ENCODE results near the gene MAN2A2.
"Not testable (repeated sequence)": the region's sequence is repeated elsewhere in the genome, so short reads cannot be mapped to it uniquely, and the experiment has no call there.

Gene MAN2A2

DNA sequence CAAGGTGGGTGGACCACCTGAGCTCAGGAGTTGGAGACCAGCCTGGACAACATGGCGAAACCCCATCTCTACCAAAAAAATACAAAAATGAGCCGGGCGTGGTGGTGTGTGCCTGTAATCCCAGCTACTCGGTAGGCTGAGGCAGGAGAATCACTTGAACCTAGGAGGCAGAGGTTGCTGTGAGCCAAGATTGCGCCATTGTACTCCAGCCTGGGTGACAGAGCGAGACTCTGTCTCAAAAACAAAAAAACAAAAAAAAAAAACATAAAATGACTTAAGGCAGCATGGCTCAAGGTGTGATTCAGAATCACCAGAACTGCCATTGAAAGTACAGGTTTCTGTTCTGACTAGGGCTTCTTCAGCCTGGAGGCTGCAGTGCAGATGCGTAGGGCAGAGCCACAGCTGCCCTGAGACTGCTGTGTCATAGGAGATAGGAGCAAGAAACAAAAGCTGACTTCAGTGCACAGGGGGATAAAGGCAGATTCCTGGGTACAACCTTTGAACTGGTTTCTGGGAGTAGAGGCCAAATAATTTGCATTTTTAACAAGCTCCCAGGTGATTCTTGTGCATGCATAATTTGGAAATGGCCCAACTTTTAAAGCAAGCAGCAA lies 19.7 kb downstream of the MAN2A2 start:
- FAIRE-seq = not testable (repeated sequence)

DNA sequence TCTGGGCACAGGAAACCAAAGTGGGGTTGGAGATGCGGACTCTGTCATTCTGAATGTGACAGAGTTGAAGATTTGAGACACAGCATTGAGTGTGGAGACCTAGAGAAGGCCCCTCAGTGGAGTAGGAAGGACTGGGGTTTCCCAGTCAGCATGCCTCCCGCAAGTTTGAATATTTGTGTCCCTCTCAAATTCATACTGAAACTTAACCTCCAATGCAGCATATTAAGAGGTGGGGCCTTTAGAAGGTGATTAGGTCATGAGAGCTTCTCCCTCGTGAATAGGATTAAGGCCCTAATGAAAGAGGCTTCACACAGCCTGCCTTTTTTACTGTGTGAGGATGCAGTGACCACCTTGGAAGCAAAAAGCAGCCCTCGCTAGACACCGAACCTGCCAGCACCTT lies 21.3 kb downstream of the MAN2A2 start:
- FAIRE-seq = no peak

DNA sequence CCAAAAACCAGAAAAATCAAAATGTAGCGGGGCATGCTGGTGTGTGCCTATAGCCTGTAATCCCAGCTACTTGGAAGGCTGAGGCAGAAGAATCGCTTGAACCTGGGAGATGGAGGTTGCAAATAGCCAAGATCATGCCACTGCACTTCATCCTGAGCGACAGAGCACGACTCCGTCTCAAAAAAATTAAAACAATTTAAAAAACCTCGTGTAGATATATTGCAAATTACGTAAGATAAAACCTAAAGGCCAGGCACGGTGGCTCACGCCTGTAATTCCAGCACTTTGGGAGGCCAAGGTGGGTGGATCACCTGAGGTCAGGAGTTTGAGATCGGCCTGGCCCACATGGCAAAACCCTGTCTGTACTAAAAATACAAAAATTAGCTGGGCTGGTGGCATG lies 23.7 kb downstream of the MAN2A2 start:
- not testable (repeated sequence) for FAIRE-seq

DNA sequence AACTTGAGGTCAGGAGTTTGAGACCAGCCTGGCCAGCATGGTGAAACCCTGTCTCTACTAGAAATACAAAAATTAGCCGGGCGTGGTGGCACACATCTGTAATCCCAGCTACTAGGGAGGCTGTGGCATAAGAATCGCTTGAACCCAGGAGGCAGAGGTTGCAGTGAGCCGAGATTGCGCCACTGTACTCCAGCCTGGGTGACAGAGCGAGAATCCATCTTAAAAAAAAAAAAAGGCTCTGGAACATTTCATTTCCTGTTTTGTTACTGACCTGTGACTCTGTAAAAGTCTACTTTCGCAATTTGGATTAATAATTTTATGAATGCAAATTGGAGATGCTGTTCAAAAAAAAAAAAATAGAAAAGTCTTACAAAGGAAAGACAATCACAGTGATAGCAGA lies 25.0 kb downstream of the MAN2A2 start:
- FAIRE-seq = not testable (repeated sequence)

DNA sequence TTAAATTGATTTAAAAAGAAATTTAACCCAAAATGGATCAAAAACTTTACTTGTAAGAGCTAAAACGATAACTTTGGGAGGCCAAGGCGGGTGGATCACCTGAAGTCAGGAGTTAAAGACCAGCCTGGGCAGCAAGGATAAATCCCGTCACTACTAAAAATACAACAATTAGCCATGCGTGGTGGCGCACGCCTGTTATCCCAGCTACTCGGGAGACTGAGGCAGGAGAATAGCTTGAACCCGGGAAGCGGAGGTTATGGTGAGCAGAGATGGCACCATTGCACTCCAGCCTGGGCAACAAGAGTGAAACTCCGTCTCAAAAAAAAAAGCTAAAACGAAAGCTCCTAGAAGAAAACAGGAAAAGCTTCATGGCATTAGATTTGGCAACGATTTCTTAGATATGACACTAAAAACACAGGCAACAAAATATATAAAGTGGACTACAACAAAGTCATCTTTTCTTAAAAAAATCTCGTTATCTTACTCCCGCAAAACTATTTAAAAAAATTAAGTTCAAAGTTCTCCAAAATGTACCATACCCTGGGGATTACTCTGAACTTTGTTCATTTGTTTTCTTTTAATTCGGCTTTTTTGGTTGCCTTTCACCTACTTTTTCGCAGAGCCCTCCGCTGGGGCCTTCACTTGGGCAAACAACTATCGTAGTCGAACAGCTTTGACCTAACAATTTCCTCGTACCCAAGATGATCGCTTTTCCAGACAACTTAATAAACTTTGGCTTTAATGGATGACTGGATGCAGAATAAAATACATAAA lies 26.3 kb downstream of the MAN2A2 start:
- no peak for FAIRE-seq

DNA sequence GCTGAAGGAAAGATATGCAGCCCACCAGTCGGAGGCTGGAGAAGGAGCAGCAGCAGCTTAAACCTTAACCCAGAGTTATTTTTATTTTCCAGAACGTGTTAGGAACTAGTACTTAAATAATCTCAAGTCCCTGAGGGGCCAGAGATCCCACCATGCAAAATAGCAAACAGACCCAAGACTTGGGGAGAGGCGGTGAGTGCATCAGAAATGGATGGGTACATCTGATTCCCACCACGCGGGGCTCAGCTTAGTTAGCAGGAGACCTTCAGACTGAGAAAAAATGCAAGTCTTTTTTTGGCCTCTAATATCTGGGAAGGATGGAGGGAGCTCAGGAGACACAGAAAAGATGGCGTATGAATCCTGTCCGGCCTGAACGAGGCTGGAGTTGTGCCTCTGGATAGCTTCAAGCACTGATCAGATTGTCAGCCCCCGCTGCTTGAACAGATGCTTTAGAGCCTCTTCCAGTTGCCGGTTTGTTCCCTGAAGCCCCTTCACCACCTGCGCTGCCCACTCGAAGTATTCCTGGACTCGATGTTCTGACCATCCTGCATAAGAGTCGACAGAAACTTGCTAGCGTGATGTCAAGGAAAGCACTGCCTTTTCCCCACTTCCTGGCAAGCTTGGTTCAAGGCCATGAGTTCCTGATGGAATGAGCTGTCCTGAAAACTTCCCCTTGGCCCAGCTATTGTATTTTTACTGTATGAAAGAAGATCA lies 27.9 kb downstream of the MAN2A2 start:
- FAIRE-seq = no peak

DNA sequence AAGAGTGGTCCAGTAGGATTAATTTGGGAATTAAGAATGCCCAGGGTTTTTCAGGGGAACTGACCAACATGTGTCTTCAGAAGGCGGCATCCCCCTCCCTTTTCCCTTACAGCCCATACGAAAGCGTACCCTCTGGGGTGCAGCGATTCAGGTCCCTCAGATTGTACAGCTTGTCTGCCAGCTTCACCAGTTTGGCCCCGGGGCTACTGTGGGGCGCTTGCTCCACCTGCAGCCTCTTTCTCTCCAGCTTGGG lies 28.4 kb downstream of the MAN2A2 start:
- no peak for FAIRE-seq

DNA sequence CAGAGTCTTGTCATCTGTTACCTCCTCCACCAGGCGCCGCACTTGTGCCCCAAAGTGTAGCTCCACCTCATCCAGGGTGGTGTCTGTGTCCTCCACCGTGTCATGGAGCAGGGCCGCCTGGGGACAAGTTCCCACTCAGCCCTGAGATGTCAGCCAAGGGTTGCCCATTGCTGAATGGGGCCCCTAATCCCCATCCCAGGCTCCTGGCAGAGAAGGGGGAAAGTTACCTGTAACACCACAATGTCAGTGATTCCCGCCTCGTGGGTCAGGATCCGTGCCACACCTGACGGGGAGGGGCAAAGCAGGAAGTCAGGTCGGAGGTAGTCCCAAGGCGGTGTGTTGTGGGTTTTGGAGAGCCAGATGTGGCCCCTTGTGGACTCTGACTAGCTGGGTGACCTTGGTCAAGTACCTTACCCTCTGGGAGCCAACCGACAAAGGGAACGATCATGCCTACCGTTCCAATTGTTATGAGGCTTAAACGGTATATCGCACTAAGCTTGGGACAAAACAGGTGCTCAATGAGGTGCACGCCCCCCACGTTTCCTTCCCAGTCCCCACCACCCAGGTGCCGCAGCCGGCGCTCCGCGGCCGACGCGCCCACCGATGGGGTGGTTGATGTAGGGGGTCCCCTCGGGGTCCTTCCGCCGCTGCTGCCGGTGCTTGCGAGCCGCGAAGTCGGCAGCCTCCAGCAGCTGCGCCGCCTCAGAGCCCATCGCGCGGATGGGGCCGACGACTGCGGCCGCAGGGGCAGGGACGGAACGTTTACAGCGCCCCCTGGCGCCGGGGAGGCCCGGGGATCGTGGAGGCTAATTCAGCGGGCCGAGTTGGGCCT lies 28.9 kb downstream of the MAN2A2 start, which contains the start of gene HDDC3:
TSS of gene HDDC3 (minus strand) at position 722 of the 832 bp plus-strand sequence. CDS start at position 713, 9 bp downstream.
- FAIRE-seq = no peak

DNA sequence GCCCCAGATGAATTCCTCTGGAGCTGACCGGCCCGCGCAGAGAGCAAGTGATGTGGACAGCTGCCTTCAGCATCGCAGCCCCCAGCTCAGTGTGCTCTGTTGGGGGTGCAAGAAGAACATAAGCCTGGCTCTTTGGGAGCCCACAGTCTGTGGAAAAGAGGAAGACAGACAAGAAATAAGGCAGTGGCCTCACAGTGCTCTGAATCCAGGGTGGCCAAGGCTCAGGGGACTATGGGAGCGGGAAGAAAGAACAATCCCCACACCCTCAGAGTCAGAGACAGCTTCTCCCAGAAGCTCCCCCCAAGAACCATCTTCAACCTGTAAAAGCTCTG lies 29.5 kb downstream of the MAN2A2 start:
- FAIRE-seq = no peak

DNA sequence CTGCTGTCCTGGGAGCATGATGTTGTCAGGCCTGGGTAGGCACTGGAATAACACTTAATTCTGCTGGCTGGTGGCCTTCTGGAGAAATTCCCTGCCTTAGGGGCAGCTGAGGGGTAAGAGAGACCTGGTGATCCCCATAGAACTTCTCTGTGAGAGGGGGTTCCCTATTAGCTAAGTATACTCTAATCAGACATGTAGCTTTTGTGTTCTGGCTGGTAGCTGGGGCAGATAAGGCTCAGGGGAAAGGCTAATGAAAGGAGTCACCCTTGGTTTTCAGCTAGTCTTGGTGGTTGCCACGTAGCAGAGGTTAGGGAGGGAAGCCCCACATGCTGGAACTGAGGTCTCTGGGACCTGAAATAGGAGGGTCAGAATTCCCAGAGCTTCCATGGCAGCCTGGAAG lies 30.2 kb downstream of the MAN2A2 start:
- FAIRE-seq = no peak

DNA sequence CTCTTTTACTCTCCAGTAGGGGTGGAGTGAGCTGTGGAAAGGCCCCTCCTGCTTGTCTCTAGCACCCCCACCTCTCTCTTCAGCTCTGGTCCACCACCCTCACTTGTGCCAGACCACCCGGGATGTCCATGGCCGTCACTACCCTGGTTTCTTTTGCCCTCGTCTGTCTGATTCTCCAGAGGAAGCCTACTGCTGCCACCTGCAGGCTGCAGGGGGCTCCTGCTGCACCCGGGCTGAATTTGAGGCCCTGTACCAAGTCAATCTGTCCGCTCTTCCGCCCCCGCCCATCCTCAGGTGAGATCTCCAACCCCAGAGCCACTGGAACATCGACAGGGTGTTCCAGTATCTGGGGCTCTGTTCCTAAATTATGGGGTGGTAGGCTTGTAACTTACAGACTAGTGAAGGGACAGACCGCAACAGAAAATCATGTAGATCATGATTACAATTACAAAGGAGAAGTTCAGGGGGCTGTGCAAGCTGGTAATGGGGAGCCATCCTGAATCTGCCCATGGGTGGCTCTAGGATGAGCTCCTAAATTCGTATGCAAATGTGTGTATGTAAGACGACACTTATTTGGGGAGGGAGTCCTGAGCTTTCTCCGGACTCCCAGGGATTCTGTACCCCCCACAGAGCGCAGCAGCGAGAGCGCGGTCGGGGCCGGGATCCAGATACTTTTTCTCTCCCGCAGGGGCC lies 31.3 kb downstream of the MAN2A2 start:
- FAIRE-seq = no peak

DNA sequence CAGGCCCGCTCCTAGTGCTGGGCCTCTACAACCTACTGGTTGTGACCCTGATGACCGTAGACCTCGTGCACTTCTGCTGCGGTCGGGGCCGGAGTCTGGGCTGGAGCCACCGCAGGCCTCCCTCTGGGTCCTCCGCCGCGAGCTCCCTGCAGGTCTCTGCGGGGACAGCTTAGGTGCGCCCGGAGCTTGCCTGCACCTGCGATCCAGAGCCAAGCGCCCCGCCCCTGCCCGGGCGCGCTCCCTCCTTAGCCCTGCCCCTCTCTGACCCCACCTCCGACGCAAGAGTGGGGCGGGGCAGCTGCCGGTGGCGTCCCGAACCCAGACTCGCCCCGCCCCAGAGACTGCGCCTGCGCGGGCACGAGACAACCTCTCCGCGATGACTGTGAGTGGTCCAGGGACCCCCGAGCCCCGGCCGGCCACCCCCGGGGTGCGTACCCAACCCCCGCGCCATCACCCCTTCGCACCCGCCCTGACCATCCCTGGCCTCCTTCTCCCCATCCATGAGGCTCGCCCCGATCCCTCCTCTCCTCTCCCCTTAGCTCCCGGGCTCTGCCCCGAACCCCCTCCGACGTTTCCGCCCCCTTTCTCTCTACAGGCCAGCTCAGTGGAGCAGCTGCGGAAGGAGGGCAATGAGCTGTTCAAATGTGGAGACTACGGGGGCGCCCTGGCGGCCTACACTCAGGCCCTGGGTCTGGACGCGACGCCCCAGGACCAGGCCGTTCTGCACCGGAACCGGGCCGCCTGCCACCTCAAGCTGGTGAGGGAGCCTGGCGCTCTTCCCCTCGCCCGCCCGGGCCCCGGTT lies 32.0 kb downstream of the MAN2A2 start, which contains the start of gene UNC45A:
TSS of gene UNC45A (plus strand) at position 337 of the 803 bp plus-strand sequence. CDS start at position 377, 40 bp downstream.
- no peak for FAIRE-seq

DNA sequence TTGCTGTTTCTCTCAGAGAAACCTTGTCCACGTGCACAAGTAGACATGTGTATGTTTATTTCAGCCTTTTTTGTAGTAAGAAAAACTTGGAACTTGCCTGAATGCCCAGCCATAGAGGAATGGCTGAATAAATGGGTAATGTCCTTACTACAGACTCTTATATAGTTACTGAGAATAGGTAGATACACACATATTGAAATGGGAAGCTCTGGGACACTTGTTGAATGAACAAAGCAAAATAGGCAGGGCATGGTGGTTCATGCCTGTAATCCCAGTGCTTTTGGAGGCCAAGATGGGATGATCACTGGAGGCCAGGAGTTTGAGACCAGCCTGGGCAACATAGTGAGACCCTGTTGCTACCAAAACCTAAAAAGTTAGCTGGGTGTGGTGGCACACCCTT lies 33.7 kb downstream of the MAN2A2 start:
- no peak for FAIRE-seq

DNA sequence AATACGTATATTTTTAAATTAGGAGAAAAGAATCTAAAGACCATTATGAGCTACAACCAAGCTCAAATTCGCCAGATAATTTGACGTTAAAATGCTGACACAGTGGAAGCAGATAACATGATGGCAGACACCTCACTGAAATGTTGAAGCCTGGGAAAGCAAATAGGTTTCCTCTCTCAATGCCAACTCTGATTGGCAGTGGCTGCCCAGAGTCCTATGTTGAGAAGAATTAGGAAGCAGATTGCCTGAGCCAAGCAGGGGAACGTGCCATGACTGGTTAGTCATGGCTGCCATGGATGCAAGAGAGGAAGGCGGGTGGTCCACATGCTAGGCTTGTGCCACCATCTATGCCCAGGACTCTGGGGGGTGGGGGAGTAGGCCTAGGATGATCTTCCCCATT lies 35.2 kb downstream of the MAN2A2 start:
- FAIRE-seq = no peak

DNA sequence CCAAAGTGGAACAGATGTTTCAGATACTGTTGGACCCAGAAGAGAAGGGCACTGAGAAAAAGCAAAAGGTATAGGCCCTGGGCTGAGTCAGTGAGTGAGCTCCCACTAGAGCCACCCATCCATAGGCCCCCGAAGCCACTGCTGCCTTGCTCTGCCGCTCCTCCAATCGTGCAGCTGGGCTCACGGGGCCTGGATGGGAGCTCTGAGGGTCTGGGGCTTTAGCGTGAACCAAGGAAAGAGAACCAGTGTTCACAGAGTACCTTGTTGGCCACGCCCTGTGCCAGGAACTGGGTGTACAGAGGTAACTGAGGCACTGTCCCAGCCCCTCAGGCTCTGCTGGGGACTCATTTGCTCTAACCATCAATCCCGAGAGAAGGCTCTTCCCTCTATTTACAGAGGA lies 36.7 kb downstream of the MAN2A2 start:
- FAIRE-seq = no peak

DNA sequence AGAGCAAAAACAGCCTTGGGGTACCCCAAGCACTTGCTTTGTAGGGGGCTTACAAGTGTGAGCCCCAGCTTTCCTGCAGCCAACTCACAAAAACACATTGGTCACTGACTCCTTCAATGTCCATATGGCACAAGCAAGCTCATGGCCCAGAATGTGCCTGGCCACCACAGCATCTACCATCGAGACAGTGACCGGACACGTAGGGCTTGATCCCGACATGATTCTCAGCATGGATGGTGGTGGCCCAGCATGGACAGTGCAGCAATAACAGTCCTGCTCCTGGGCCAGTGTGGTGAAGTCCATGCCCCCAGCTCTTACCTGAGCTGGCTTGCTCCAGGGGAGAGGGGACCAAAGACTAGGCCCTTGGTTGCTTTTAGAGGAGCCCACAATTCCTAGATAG lies 37.9 kb downstream of the MAN2A2 start:
- FAIRE-seq = no peak

DNA sequence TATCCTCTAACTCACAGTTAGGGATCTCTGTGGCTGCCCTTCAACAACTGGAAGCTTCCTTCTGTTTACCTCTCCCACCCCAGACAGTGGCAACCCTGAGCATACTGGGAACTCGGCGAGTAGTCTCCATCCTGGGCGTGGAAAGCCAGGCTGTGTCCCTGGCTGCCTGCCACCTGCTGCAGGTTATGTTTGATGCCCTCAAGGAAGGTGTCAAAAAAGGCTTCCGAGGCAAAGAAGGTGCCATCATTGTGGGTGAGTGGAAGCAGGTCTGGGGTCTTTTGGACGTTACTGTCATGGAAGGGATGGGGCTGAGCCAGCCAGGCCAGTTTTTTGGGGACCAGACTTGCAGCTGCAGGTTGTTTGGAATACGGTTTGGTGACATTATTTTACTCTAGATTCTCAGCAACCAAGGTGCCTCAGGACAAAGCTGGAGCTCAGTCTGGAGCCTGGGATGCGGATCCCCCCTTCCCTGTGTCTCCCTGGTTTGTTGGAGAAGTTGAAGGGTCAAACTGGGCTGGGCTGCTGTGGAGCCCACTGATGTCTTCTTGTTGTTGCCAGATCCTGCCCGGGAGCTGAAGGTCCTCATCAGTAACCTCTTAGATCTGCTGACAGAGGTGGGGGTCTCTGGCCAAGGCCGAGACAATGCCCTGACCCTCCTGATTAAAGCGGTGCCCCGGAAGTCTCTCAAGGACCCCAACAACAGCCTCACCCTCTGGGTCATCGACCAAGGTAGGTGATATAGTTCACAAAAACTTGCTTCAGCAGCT lies 39.4 kb downstream of the MAN2A2 start:
- FAIRE-seq = no peak

DNA sequence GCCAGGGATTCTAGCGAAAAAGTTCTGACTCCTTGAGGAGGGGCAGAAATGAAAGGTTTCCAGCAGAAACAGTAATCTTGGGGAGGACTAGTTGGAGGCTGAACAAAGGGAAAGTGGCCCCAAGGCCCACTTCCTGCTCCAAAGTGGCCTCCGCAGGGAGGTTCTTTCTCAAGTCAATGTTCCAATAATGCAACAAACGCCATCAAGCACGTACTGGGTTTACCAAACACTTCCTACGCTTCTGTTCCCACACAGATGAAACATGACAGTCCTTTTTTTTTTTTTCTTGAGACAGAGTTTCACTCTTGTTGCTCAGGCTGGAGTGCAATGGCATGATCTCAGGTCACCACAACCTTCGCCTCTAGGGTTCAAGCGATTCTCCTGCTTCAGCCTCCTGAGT lies 42.0 kb downstream of the MAN2A2 start:
- FAIRE-seq = no peak

DNA sequence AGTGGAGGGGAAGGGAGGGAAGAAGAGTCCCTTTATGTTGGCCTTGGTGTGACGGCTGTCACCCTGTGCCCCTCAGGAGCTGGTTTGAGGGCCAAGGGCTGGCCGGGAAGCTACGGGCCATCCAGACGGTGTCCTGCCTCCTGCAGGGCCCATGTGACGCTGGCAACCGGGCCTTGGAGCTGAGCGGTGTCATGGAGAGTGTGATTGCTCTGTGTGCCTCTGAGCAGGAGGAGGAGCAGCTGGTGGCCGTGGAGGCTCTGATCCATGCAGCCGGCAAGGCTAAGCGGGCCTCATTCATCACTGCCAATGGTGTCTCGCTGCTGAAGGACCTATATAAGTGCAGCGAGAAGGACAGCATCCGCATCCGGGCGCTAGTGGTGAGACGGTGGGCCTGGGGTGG lies 43.4 kb downstream of the MAN2A2 start:
- no peak for FAIRE-seq

DNA sequence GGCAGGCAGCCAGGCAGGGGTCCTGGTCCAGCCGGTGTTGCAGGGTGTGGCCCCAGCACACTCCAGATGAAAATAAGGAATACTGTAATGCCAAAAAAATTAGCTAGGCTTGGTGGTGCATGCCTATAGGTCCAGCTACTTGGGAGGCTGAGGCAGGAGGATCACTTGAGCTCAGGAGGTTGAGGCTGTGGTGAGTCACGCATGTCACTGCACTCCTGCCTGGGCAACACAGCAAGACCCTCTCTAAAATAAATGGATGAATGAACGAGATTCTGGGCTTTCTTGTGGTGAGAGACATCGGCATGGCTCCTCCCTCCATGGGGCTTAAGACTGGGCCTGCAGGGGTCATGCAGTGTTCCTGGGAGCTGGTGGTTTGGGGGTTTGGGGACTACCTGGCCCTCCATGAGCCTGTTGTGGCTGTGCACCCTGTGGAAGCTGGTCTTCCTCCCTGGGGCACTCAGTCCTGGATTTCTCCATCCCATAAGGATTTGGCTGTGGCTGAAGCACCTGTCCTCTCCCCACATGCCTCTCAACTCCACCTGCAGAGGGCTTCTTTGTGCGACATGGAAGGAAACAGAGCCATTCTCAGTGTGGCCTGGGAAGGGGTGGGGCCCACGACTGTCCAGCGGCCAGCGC lies 44.0 kb downstream of the MAN2A2 start:
- FAIRE-seq = no peak
